Fibroblast of mammary gland (primary cell): Measurements from ENCODE around the gene TAPBP.
A peak's percentile ranks its signal among the peaks of the same experiment; 100 is the strongest.
"Not testable (repeated sequence)": the region's sequence is repeated elsewhere in the genome, so short reads cannot be mapped to it uniquely, and the experiment has no call there.

ENCODE experiments used
- DNase-seq: peaks from one replicate; pipeline ENCODE4 v3.0.0-alpha.2; 2010; ENCODE audit warnings: low read depth
- H3K4me3 ChIP-seq: 2 replicates; pipeline ENCODE4 v1.5.1; 2011; ENCODE audit warnings: low read depth, mild to moderate bottlenecking, low read length, moderate library complexity; ENCODE audit not compliant: control insufficient read depth
- CTCF ChIP-seq: conservative IDR thresholded peaks from 2 replicates; pipeline ENCODE4 v1.5.1; 2011; ENCODE audit warnings: low read depth, low read length, inconsistent platforms; ENCODE audit not compliant: control insufficient read depth, insufficient read depth

TAPBP gene

GRCh38 chr6:33313709-33314514, at the start of gene TAPBP:
TSS of gene TAPBP (minus strand) at chr6:33314078. CDS start at chr6:33314041, 37 bp downstream.
- peak within 1 kb of the TSS; percentile 93 for H3K4me3 ChIP-seq
- TF ChIP-seq CTCF = no peak
- peak; percentile 50 for DNase-seq

DNA sequence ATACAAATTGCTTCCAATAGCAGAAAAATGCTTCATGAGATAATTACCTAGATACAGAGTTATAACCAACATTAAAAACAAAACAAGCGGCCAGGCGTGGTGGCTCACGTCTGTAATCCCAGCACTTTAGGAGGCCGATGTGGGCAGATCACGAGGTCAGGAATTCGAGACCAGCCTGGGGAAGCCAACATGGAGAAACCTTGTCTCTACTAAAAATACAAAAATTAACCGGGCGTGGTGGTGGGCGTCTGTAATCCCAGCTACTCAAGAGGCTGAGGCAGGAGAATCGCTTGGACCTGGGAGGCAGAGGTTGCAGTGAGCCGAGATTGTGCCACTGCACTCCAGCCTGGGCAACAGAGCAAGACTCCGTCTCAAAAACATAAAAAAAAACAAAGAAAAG, 49.6 kb upstream of the TAPBP start:
- not testable (repeated sequence) for DNase-seq, H3K4me3 ChIP-seq

DNA sequence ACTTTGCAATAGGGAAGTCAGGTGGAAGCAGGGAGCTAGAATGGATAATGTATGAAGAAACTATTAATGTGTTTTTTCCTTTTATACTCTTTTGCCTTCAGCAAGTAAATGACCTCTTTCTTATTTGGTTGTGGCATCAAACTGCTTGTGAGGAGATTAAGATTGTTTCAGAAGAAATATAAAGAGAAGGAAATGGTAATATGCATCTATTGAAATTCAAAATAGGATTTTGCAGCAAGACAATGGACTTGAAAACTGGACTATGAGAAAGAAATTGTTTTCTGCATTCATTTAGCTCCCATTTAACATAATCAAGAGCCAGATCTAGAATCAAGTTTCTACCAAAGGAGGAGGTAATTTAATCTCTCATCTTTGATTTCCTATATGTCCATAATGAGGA, 45.5 kb upstream of the TAPBP start:
- H3K4me3 ChIP-seq = no peak overlapping the region
- no peak for DNase-seq
- TF ChIP-seq CTCF = no peak

GRCh38 chr6:33357160-33357871, 43.4 kb upstream of the TAPBP start:
- not testable (repeated sequence) for DNase-seq

DNA sequence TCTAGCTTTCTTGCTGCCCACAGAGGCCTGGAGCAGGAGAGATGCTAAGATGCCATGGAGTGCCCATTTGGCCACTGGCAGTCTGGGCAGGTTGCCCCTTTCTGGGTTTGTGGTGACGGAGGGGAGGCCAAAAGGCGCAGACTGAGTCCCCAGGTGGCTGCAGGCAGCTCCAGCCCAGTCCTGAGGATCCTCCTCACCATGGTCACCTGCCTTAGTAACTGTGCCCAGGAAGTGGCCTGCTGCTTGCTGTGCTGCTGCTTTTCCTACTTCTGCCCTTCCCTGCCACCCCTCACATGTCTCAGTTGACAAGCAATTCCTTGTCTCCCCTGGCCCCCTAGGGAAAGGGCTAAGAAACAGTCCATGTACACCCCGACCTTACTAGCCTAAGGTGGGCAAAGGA, 42.4 kb upstream of the TAPBP start:
- TF ChIP-seq CTCF = no peak
- DNase-seq = no peak
- H3K4me3 ChIP-seq = no peak overlapping the region

More at GRCh38 chr6:33357160-33357871, 43.4 kb upstream of the TAPBP start:
- H3K4me3 ChIP-seq = not testable (repeated sequence)

DNA sequence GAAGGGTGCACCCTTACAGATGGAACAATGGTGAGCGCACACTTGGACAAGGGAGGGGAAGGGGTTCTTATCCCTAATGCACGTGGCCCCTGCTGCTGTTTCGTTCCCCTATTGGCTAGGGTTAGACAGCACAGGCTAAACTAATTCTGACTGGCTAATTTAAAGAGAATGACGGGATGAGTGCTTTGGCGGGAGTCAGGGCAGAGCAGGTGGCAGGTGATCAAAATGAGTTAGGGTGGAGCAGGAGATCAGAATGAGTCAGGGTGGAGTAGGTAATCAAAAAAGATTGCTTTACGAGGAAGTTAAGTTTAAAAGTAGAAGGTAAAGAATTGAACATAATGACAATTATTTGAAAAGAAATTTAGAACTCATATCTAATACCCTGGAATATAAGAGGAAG, 42.0 kb upstream of the TAPBP start:
- DNase-seq, H3K4me3 ChIP-seq: not testable (repeated sequence)

GRCh38 chr6:33347816-33348215, 33.9 kb upstream of the TAPBP start:
- no peak for DNase-seq
- TF ChIP-seq CTCF = no peak
- no peak overlapping the region for H3K4me3 ChIP-seq

- peak; percentile 60 for DNase-seq
- not testable (repeated sequence) for H3K4me3 ChIP-seq
Observed at GRCh38 chr6:33346972-33347371, 33.1 kb upstream of the TAPBP start.
